ENCODE data around the gene CPM.

- TF ChIP-seq, protein P1, sequence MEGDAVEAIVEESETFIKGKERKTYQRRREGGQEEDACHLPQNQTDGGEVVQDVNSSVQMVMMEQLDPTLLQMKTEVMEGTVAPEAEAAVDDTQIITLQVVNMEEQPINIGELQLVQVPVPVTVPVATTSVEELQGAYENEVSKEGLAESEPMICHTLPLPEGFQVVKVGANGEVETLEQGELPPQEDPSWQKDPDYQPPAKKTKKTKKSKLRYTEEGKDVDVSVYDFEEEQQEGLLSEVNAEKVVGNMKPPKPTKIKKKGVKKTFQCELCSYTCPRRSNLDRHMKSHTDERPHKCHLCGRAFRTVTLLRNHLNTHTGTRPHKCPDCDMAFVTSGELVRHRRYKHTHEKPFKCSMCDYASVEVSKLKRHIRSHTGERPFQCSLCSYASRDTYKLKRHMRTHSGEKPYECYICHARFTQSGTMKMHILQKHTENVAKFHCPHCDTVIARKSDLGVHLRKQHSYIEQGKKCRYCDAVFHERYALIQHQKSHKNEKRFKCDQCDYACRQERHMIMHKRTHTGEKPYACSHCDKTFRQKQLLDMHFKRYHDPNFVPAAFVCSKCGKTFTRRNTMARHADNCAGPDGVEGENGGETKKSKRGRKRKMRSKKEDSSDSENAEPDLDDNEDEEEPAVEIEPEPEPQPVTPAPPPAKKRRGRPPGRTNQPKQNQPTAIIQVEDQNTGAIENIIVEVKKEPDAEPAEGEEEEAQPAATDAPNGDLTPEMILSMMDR (conservative IDR thresholded peaks at IDR 0.05; ENCODE audit: low read depth, low read length), result no peak
- TF ChIP-seq EZH2 (IDR thresholded peaks at IDR 0.05; ENCODE audit: low read length, unreplicated experiment), result no peak
Measured at GRCh38 chr12:68871396-68871795, 61.6 kb downstream of the CPM start.
